ENCODE results near the gene NKX2-3. TPM values are rescaled to one million over a fixed set of nuclear protein-coding genes. Genes with fewer than 3 reads are reported as not detected.

NKX2-3 gene
- total and polyA plus RNA-seq, 2 donors from 2014 or later, result not detected

DNA sequence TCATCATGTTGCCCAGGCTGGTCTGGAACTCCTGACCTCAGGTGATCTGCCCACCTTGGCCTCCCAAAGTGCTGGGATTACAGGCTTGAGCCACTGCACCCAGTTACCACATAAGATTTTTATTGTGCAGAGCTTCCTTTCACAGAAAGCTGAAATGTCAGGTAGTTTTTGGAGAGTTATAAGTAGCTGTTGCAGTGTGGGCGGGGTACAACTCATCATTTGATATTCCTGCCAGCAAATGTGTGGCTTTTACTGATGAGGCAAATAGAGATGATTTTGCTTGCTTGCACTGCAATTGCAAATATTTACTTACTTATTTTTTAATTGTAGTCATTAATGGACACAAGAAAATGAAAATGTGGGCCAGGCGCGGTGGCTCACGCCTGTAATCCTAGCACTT, 32.4 kb downstream of the NKX2-3 start:
- H3K27ac ChIP-seq (ENCODE audit: low read depth in 2 of 2, low read length in 2 of 2), result no peak overlapping the region
- DNase-seq (no peak), FAIRE-seq (no peak)
- H3K9me3 ChIP-seq (ENCODE audit: control insufficient read depth in 2 of 3, insufficient read depth in 1 of 3, low read length in 3 of 3), result no peaks in the 10 kb centered on the region
- H3K4me1 ChIP-seq (ENCODE audit: control insufficient read depth in 2 of 3, insufficient read depth in 2 of 3, low read depth in 1 of 3, low read length in 3 of 3), result no peaks in the 10 kb centered on the region
- no peaks in the 10 kb centered on the region for H3K36me3 ChIP-seq (ENCODE audit: control insufficient read depth in 2 of 3, insufficient read depth in 3 of 3, low read length in 3 of 3)
- H3K27me3 ChIP-seq (ENCODE audit: control insufficient read depth, insufficient read depth, low read length), result no peaks in the 10 kb centered on the region
- H3K9ac ChIP-seq (ENCODE audit: low read length in 3 of 3), result no peak overlapping the region
- no peak overlapping the region for H3K4me3 ChIP-seq (ENCODE audit: low read length in 3 of 3)
- TF ChIP-seq, protein P1, sequence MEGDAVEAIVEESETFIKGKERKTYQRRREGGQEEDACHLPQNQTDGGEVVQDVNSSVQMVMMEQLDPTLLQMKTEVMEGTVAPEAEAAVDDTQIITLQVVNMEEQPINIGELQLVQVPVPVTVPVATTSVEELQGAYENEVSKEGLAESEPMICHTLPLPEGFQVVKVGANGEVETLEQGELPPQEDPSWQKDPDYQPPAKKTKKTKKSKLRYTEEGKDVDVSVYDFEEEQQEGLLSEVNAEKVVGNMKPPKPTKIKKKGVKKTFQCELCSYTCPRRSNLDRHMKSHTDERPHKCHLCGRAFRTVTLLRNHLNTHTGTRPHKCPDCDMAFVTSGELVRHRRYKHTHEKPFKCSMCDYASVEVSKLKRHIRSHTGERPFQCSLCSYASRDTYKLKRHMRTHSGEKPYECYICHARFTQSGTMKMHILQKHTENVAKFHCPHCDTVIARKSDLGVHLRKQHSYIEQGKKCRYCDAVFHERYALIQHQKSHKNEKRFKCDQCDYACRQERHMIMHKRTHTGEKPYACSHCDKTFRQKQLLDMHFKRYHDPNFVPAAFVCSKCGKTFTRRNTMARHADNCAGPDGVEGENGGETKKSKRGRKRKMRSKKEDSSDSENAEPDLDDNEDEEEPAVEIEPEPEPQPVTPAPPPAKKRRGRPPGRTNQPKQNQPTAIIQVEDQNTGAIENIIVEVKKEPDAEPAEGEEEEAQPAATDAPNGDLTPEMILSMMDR (IDR thresholded peaks at IDR 0.05; ENCODE audit: borderline replicate concordance, extremely low read depth, insufficient read depth), result no peak
- intact Hi-C loops (cut with DNase I), result no loop called here

DNA sequence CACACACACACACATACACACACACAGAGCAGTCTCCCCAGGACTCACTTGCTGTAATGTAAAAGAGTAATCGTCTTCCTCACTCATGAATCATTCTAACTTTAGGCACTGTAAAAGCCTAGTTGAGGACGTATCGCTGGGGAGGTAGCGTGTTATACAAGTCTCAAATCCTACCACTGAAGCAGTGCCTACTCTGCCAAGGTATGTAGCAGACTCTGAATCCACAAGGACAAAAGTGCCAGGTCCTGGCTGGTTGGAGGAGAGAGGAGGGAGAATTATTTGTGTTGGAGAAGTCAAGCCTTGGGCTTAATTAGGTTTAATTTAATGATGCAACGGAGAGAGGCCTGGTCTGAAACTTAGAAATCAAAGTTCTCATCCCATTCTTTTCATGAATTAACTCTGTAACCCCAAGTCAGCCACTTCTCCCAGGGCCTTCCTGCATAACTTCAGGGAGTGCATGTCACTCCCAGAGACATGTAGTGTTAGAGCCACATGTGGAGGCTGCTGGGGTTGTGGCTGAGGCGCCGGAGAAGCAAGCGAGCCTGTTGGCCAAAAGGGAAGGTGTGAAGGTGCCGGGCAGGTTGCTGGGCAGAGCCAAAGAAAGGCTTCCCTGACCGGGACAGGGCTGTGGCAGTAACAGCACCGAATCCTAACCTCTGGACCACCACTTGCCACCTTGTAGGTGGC, 36.7 kb downstream of the NKX2-3 start:
- H3K27ac ChIP-seq (ENCODE audit: low read depth in 2 of 2, low read length in 2 of 2), result no peak overlapping the region
- no peaks in the 10 kb centered on the region for H3K36me3 ChIP-seq (ENCODE audit: control insufficient read depth in 2 of 3, insufficient read depth in 3 of 3, low read length in 3 of 3)
- no peaks in the 10 kb centered on the region for H3K9me3 ChIP-seq (ENCODE audit: control insufficient read depth in 2 of 3, insufficient read depth in 1 of 3, low read length in 3 of 3)
- no peak overlapping the region for H3K4me3 ChIP-seq (ENCODE audit: low read length in 3 of 3)
- H3K4me1 ChIP-seq (ENCODE audit: control insufficient read depth in 2 of 3, insufficient read depth in 2 of 3, low read depth in 1 of 3, low read length in 3 of 3), result no peaks in the 10 kb centered on the region
- H3K9ac ChIP-seq (ENCODE audit: low read length in 3 of 3), result no peak overlapping the region
- DNase-seq, result no peak
- TF ChIP-seq, protein P1 (IDR thresholded peaks at IDR 0.05; ENCODE audit: borderline replicate concordance, extremely low read depth, insufficient read depth), result no peak
- FAIRE-seq, result no peak
- intact Hi-C loops (cut with DNase I), result no loop called here
- no peaks in the 10 kb centered on the region for H3K27me3 ChIP-seq (ENCODE audit: control insufficient read depth, insufficient read depth, low read length)

DNA sequence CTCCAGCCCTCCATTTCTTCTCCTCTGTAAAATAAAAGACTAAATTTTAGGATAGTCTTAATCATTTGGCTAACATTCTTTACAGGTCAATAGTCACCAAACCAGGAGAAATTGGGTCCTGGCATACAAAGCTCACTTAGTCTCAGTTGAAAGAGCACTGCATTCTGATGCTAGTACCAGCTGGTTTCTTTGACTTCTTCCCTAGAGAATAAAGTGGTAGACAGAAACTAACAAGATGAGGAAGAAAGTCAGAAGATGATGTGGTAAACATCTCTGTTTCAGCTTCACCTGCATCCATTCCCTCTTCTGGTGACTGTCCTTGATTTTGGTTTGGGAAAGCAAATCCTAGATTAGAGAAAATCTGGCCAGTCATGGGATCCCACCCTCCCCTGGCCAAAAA, 37.2 kb downstream of the NKX2-3 start:
- H3K4me1 ChIP-seq (ENCODE audit: control insufficient read depth in 2 of 3, insufficient read depth in 2 of 3, low read depth in 1 of 3, low read length in 3 of 3), result no peaks in the 10 kb centered on the region

More for the DNA sequence above, 37.2 kb downstream of the NKX2-3 start:
- no peaks in the 10 kb centered on the region for H3K27me3 ChIP-seq (ENCODE audit: control insufficient read depth, insufficient read depth, low read length)
- H3K36me3 ChIP-seq (ENCODE audit: control insufficient read depth in 2 of 3, insufficient read depth in 3 of 3, low read length in 3 of 3), result no peaks in the 10 kb centered on the region
- FAIRE-seq (no peak), DNase-seq (no peak)
- intact Hi-C loops (cut with DNase I), result no loop called here
- TF ChIP-seq, protein P1 (IDR thresholded peaks at IDR 0.05; ENCODE audit: borderline replicate concordance, extremely low read depth, insufficient read depth), result no peak
- no peak overlapping the region for H3K9ac ChIP-seq (ENCODE audit: low read length in 3 of 3)
- no peak overlapping the region for H3K4me3 ChIP-seq (ENCODE audit: low read length in 3 of 3)
- H3K27ac ChIP-seq (ENCODE audit: low read depth in 2 of 2, low read length in 2 of 2), result no peak overlapping the region
- H3K9me3 ChIP-seq (ENCODE audit: control insufficient read depth in 2 of 3, insufficient read depth in 1 of 3, low read length in 3 of 3), result no peaks in the 10 kb centered on the region
